Islet precursor cell (in vitro differentiated cells): ENCODE data around the gene GPR4.
"Not testable (repeated sequence)": the region's sequence is repeated elsewhere in the genome, so short reads cannot be mapped to it uniquely, and the experiment has no call there.

Experiments used
- DNase-seq: peaks from one replicate; pipeline ENCODE4 v3.0.0-alpha.2; 2018

Gene GPR4

GRCh38 chr19:45601524-45602374 is at the start of gene GPR4:
Gene GPR4, minus strand, starts transcription at chr19:45602212. Its CDS starts 10,346 bp downstream, at chr19:45591866.
- DNase-seq: no peak

- no peak for DNase-seq
Measured at GRCh38 chr19:45650722-45651121, 48.7 kb upstream of the GPR4 start.

- DNase-seq: no peak
Measured at GRCh38 chr19:45646345-45646698, 44.3 kb upstream of the GPR4 start.

GRCh38 chr19:45645631-45646344 is 43.8 kb upstream of the GPR4 start:
- peak; percentile 93 for DNase-seq

GRCh38 chr19:45645068-45645630 is 43.1 kb upstream of the GPR4 start:
- DNase-seq: no peak

- DNase-seq: no peak
Measured at GRCh38 chr19:45643927-45644771, 42.1 kb upstream of the GPR4 start.

- DNase-seq: peak; percentile 95
Measured at GRCh38 chr19:45643024-45643926, 41.3 kb upstream of the GPR4 start.

- peak; percentile 97 for DNase-seq
Measured at GRCh38 chr19:45641274-45642105, 39.5 kb upstream of the GPR4 start.

- DNase-seq: peak; percentile 75
Measured at GRCh38 chr19:45640849-45641273, 38.8 kb upstream of the GPR4 start.

GRCh38 chr19:45638930-45639729 is 37.1 kb upstream of the GPR4 start, which contains the start of gene EML2:
Gene EML2, minus strand, starts transcription at chr19:45639397. Its CDS starts 21 bp downstream, at chr19:45639376.
- DNase-seq: peak; percentile 88

GRCh38 chr19:45637890-45638667 is 36.1 kb upstream of the GPR4 start:
- DNase-seq: peak; percentile 84

GRCh38 chr19:45636902-45637301 is 34.9 kb upstream of the GPR4 start:
- DNase-seq: no peak

GRCh38 chr19:45636275-45636674 is 34.3 kb upstream of the GPR4 start:
- no peak for DNase-seq

- peak; percentile 95 for DNase-seq
Measured at GRCh38 chr19:45632468-45633196, 30.6 kb upstream of the GPR4 start.

GRCh38 chr19:45630463-45630862 is 28.5 kb upstream of the GPR4 start:
- peak; percentile 67 for DNase-seq

- no peak for DNase-seq
Measured at GRCh38 chr19:45629704-45630103, 27.7 kb upstream of the GPR4 start.

GRCh38 chr19:45628219-45628618 is 26.2 kb upstream of the GPR4 start:
- DNase-seq: not testable (repeated sequence)

- no peak for DNase-seq
Measured at GRCh38 chr19:45623984-45624383, 22.0 kb upstream of the GPR4 start.
